Measurements from ENCODE around the gene HSPB1.
"Not testable (repeated sequence)": the region's sequence is repeated elsewhere in the genome, so short reads cannot be mapped to it uniquely, and the experiment has no call there.

Gene HSPB1

GRCh38 chr7:76310102-76310957 lies 7.9 kb downstream of the HSPB1 start:
- DNase-seq (ENCODE audit: low read depth, low spot score), result peak; percentile 26
- in situ Hi-C loops (cut with HindIII; ENCODE audit: low sequenced_read_pairs), result no loop called here
- TF ChIP-seq, protein P1, sequence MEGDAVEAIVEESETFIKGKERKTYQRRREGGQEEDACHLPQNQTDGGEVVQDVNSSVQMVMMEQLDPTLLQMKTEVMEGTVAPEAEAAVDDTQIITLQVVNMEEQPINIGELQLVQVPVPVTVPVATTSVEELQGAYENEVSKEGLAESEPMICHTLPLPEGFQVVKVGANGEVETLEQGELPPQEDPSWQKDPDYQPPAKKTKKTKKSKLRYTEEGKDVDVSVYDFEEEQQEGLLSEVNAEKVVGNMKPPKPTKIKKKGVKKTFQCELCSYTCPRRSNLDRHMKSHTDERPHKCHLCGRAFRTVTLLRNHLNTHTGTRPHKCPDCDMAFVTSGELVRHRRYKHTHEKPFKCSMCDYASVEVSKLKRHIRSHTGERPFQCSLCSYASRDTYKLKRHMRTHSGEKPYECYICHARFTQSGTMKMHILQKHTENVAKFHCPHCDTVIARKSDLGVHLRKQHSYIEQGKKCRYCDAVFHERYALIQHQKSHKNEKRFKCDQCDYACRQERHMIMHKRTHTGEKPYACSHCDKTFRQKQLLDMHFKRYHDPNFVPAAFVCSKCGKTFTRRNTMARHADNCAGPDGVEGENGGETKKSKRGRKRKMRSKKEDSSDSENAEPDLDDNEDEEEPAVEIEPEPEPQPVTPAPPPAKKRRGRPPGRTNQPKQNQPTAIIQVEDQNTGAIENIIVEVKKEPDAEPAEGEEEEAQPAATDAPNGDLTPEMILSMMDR (IDR thresholded peaks at IDR 0.05; ENCODE audit: low read depth, low read length), result no peak
- H3K4me3 ChIP-seq (ENCODE audit: low read depth, low read length), result no peak overlapping the region

DNA sequence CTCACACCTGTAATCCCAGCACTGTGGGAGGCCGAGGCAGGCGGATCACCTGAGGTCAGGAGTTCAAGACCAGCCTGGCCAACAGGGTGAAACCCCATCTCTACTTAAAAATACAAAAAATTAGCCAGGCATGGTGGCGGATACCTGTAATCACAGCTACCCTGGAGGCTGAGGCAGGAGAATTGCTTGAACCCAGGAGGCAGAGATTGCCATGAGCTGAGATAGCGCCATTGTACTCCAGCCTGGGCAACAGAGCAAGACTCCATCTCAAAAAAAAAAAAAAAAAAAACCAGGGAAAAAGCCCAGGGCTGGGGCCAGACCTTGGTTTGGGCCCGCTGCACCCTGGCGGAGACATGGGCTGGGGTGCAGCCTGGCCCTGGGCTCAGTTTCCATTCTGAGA lies 9.4 kb downstream of the HSPB1 start:
- H3K4me3 ChIP-seq (ENCODE audit: low read depth, low read length); DNase-seq (ENCODE audit: low read depth, low spot score); in situ Hi-C loops (cut with HindIII; ENCODE audit: low sequenced_read_pairs): not testable (repeated sequence)

DNA sequence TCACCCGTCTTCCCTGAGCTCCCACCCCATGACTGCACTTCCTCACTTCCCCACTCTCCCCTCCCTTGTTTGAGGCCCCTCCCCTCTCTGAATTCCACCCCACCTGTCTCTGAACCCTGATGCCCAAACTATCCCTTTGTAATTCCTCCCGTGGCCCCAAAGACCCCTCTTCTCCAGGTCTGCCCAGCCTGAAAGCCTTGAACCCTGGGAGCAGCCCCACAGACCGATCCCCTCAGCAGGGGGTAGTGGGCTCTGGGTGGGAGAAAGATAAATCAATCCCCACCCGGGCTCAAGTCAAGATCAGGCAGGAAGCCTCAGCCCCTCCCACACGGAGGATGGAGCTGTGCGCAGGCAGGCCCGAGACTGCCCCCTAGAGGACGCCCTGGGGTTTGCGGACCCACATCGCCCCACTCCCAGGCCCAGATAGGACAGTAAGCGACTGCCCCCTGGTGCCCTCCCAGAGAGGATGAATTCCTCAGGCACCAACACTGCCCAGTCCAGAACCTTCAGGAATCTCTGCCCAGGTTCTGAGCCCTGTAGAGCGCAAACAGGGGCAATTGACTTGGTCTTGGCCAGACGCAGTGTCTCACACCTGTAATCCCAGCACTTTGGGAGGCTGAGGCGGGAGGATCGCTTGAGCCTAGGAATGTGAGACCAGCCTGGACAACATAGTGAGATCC lies 11.7 kb downstream of the HSPB1 start:
- peak; percentile 91 for DNase-seq (ENCODE audit: low read depth, low spot score)
- H3K4me3 ChIP-seq (ENCODE audit: low read depth, low read length), result no peak overlapping the region
- in situ Hi-C loops (cut with HindIII; ENCODE audit: low sequenced_read_pairs), result no loop called here
- TF ChIP-seq, protein P1 (IDR thresholded peaks at IDR 0.05; ENCODE audit: low read depth, low read length), result peak; percentile 100

DNA sequence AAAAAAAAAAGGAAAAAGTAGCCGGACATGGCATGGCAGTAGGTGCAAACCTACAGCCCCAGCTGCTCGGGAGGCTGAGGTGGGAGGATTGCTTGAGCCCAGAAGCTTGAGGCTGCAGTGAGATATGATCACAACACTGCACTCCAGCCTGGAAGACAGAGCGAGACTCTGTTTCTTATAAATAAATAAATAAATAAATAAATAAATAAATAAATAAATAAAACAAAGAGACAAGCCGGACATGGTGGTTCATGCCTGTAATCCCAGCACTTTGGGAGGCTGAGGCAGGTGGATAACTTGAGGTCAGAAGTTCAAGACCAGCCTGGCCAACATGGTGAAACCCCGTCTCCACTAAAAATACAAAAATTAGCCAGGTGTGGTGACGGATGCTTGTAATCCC lies 12.3 kb downstream of the HSPB1 start:
- DNase-seq (ENCODE audit: low read depth, low spot score); in situ Hi-C loops (cut with HindIII; ENCODE audit: low sequenced_read_pairs); H3K4me3 ChIP-seq (ENCODE audit: low read depth, low read length): not testable (repeated sequence)

DNA sequence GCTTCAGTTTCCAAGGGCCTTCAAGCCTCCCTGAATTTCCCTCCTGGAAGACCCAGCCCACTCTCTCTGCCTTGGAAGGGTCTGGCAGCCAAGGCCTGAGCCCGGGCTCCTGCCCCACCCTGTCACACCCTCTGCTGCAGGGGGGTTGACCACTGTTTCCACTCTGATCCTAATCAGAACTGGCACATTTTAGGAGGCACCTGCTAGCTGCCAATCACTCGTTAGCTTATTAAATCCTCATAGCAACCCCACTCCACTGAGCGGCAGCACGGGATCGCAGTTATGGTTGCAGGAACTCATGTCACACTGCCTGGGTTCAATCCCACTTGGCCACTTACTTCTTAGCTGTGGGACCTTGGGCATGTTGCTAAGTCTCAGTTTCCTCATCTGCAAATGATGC lies 12.9 kb downstream of the HSPB1 start:
- TF ChIP-seq, protein P1 (IDR thresholded peaks at IDR 0.05; ENCODE audit: low read depth, low read length), result no peak
- in situ Hi-C loops (cut with HindIII; ENCODE audit: low sequenced_read_pairs), result no loop called here
- DNase-seq (ENCODE audit: low read depth, low spot score), result no peak
- no peak overlapping the region for H3K4me3 ChIP-seq (ENCODE audit: low read depth, low read length)

DNA sequence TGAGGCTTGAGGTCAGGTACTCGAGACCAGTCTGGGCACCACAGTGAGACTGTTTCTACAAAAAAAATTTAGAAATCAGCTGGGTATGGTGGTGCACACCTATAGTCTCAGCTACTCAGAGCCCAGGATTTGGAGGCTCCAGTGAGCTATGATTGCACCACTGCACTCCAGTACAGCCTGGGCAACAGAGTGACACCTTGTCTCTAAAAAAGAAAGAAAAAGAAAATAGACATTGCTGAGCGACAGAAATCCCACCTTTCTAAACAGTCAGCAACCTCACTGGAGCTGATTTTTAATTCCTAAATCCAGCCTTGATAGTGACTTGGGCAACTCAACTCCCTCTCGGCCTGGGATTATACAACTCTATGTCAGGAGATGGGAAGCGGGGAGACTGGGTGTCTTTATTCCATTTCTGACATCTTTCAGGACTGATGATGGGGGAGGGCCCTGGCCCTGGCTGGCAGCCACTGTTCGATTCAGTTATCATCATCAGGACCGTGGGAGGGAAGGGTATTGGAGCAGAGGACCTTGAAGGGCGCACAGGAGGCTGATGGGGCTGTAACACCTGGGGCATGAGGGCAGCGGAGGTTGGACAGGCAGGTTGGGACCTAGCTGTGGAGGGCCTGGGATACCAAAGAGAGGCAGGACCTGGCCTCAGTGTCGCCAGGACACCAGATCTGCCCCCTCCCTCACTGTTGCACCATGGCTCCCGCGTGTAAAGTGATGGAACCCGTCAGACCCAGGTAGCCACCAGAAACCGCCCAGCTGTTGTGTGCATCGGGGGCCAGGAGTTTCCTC lies 14.7 kb downstream of the HSPB1 start:
- TF ChIP-seq, protein P1 (IDR thresholded peaks at IDR 0.05; ENCODE audit: low read depth, low read length), result no peak
- in situ Hi-C loops (cut with HindIII; ENCODE audit: low sequenced_read_pairs), result no loop called here
- peak overlapping the region; percentile 86 for H3K4me3 ChIP-seq (ENCODE audit: low read depth, low read length)
- DNase-seq (ENCODE audit: low read depth, low spot score), result no peak

DNA sequence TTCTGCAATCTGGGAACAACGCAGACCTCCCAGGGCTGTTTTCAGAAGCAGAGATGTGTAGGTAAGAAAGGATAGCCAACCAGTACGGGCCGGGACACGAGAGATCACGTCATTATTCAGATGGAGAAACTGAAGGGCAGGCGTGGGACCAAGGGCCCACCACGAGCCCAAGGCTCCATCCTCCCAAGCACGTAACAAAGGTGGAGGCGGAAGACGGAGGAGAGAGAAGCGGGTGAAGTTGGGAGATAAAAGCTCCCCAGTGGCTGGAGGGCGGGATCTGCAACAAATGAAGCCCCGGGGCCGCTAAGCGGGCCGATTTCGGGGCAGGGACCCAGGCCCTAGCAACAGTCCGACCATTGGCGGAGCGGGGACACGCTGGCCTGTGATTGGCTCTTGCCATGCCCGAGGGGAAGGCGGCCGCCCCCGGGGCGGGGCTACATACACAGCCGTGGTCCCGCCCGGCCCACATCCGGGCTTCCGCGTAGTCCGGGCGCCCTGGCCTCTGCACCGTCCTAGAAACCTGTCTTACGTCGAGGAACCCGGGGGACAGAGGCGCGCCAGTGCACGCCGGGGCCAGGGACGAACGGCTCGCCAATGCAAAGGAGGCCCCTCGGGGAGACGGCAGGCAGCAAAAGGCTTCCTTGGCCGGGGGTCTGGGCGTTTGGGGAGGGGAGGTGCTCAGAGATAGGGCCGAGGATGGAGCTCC lies 15.5 kb downstream of the HSPB1 start:
- TF ChIP-seq, protein P1 (IDR thresholded peaks at IDR 0.05; ENCODE audit: low read depth, low read length), result no peak
- in situ Hi-C loops (cut with HindIII; ENCODE audit: low sequenced_read_pairs), result no loop called here
- peak overlapping the region; percentile 86 for H3K4me3 ChIP-seq (ENCODE audit: low read depth, low read length)
- peak; percentile 97 for DNase-seq (ENCODE audit: low read depth, low spot score)

All from astrocyte of the spinal cord (primary cell).